HG03558 (cell line): ENCODE results near the gene PPP1R14D.

Source experiments
- ATAC-seq: cut with Tn5 transposase; IDR thresholded peaks from one replicate; pipeline ENCODE4 v1.9.1; 2021; ENCODE audit warnings: moderate number of reproducible peaks; ENCODE audit not compliant: unreplicated experiment; ENCODE audit errors: extremely low read depth

The PPP1R14D gene

GRCh38 chr15:40853241-40853890, 24.9 kb upstream of the PPP1R14D start:
- no peak for ATAC-seq

GRCh38 chr15:40852529-40852928, 24.0 kb upstream of the PPP1R14D start:
- ATAC-seq = no peak

- ATAC-seq = no peak
Observed at GRCh38 chr15:40850576-40851112, 22.1 kb upstream of the PPP1R14D start.

GRCh38 chr15:40847223-40847961, 18.9 kb upstream of the PPP1R14D start:
- ATAC-seq = no peak

GRCh38 chr15:40846841-40847222, 18.3 kb upstream of the PPP1R14D start:
- no peak for ATAC-seq

- ATAC-seq = no peak
Observed at GRCh38 chr15:40845511-40846284, 17.2 kb upstream of the PPP1R14D start.

GRCh38 chr15:40845036-40845435, 16.5 kb upstream of the PPP1R14D start:
- no peak for ATAC-seq

GRCh38 chr15:40844696-40845030, 16.2 kb upstream of the PPP1R14D start:
- no peak for ATAC-seq

GRCh38 chr15:40843885-40844695, 15.6 kb upstream of the PPP1R14D start, which contains the start of gene SPINT1:
SPINT1 (plus strand) TSS chr15:40844048; CDS start chr15:40844555, 507 bp downstream.
- no peak for ATAC-seq

GRCh38 chr15:40843261-40843884, 14.9 kb upstream of the PPP1R14D start:
- ATAC-seq = no peak

- ATAC-seq = no peak
Observed at GRCh38 chr15:40841741-40842140, 13.2 kb upstream of the PPP1R14D start.

- no peak for ATAC-seq
Observed at GRCh38 chr15:40838756-40839155, 10.2 kb upstream of the PPP1R14D start.

- ATAC-seq = no peak
Observed at GRCh38 chr15:40836020-40836419, 7.5 kb upstream of the PPP1R14D start.

GRCh38 chr15:40832903-40833302, 4.4 kb upstream of the PPP1R14D start:
- ATAC-seq = no peak

GRCh38 chr15:40831861-40832260, 3.4 kb upstream of the PPP1R14D start:
- no peak for ATAC-seq

- ATAC-seq = no peak
Observed at GRCh38 chr15:40830884-40831283, 2.4 kb upstream of the PPP1R14D start.

GRCh38 chr15:40829115-40829514, 607 bp upstream of the PPP1R14D start:
- ATAC-seq = no peak

- ATAC-seq = no peak
Observed at GRCh38 chr15:40826423-40827075, 2.0 kb downstream of the PPP1R14D start.
